Left ventricle myocardium inferior (tissue), 1 donor: ENCODE measurements around the gene SAG. TPM values are rescaled to one million over a fixed set of nuclear protein-coding genes. Genes with fewer than 3 reads are reported as not detected.

Experiments
- DNase-seq: peaks from one replicate; pipeline ENCODE4 v3.0.0-alpha.2; 2020
- H3K27ac ChIP-seq: fragments of 200-600 bp; replicated peaks from 2 replicates; pipeline ENCODE4 v1.8.0; 2021
- H3K27me3 ChIP-seq: fragments of 200-600 bp; 2 replicates; pipeline ENCODE4 v1.8.0; 2021; ENCODE audit warnings: low read depth
- H3K36me3 ChIP-seq: fragments of 200-600 bp; 2 replicates; pipeline ENCODE4 v1.8.0; 2021
- H3K4me1 ChIP-seq: fragments of 200-600 bp; 2 replicates; pipeline ENCODE4 v1.8.0; 2021
- H3K4me3 ChIP-seq: fragments of 200-600 bp; 2 replicates; pipeline ENCODE4 v1.8.0; 2021; ENCODE audit warnings: mild to moderate bottlenecking, moderate library complexity
- H3K9me3 ChIP-seq: fragments of 200-600 bp; replicated peaks from 2 replicates; pipeline ENCODE4 v1.8.0; 2021
- intact Hi-C: fragments of 100-400 bp; cut with micrococcal nuclease; formaldehyde crosslinking; loops from one replicate; pipeline ENCODE4 v1.11.0; 2022
- total RNA-seq: library from RNA; stranded (reverse); fragmentation: NEBNext Ultra II Directional; extraction: Animal tissue kit (Norgen Biotek cat#: 25700); gene quantifications from one replicate; pipeline ENCODE4 v1.2.1, GENCODE V29; 2021
- TF ChIP-seq, protein P1 (sequence below): fragments of 200-600 bp; IDR thresholded peaks from 2 replicates; pipeline ENCODE4 v1.8.0; 2021; ENCODE audit warnings: antibody characterized with exemption, mild to moderate bottlenecking, borderline replicate concordance
- donor health status: DM: no; HTN: yes; CAD: no; lungs with severe emphysema.

SAG gene
- total RNA-seq, 1 donor from 2014 or later = not detected

DNA sequence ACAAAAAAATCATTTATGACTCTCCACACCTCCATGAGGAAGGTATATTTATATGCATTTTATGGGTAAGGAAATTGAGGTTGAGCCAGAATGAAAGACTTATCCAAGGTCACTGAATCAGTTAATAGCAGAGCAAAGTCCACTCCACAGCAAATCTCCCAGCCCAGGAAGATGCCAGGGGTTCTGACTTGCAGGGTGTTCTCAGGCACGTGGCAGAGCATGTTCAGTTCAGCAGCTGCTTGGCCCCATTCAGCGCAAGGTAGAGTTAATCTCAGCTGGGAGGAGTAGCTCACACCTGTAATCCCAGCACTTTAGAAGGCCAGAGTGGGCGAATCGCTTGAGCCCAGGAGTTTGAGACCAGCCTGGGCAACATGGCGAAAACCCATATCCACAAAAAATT is 28.9 kb downstream of the SAG start:
- TF ChIP-seq, protein P1, sequence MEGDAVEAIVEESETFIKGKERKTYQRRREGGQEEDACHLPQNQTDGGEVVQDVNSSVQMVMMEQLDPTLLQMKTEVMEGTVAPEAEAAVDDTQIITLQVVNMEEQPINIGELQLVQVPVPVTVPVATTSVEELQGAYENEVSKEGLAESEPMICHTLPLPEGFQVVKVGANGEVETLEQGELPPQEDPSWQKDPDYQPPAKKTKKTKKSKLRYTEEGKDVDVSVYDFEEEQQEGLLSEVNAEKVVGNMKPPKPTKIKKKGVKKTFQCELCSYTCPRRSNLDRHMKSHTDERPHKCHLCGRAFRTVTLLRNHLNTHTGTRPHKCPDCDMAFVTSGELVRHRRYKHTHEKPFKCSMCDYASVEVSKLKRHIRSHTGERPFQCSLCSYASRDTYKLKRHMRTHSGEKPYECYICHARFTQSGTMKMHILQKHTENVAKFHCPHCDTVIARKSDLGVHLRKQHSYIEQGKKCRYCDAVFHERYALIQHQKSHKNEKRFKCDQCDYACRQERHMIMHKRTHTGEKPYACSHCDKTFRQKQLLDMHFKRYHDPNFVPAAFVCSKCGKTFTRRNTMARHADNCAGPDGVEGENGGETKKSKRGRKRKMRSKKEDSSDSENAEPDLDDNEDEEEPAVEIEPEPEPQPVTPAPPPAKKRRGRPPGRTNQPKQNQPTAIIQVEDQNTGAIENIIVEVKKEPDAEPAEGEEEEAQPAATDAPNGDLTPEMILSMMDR = no peak
- intact Hi-C loops = no loop called here
- H3K4me1 ChIP-seq = no peaks in the 10 kb centered on the region
- no peak overlapping the region for H3K4me3 ChIP-seq
- H3K9me3 ChIP-seq = peaks cover 5% of the 10 kb centered on the region
- H3K36me3 ChIP-seq = no peaks in the 10 kb centered on the region
- H3K27ac ChIP-seq = no peak overlapping the region
- DNase-seq = no peak
- H3K27me3 ChIP-seq = peaks cover 15% of the 10 kb centered on the region

DNA sequence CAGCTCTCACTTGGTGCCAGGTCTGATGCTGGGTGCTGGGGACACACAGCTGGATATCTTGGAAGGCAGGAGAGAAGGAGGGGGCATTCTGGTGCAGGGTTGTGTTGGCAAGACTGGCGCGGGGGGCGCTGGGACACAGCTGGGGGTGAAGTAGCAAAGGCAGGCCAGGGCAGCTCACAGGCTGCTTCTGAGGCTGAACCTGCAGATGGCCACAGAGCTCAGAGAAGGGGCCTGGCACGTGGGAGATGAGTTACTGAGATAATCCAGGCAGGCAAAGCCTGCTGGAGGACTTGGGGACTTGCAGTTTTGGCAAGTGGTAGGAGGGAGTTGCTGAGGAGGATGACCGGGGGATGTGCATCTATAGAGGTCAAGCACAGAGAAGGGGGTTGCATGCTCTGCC is 30.4 kb downstream of the SAG start:
- Histone ChIP-seq H3K27ac (no peak overlapping the region), H3K27me3 (peaks cover 15% of the 10 kb centered on the region), H3K36me3 (no peaks in the 10 kb centered on the region), H3K4me3 (no peak overlapping the region), H3K9me3 (peaks cover 6% of the 10 kb centered on the region), H3K4me1 (no peaks in the 10 kb centered on the region)
- TF ChIP-seq, protein P1 = no peak
- intact Hi-C loops = no loop called here
- DNase-seq = no peak

DNA sequence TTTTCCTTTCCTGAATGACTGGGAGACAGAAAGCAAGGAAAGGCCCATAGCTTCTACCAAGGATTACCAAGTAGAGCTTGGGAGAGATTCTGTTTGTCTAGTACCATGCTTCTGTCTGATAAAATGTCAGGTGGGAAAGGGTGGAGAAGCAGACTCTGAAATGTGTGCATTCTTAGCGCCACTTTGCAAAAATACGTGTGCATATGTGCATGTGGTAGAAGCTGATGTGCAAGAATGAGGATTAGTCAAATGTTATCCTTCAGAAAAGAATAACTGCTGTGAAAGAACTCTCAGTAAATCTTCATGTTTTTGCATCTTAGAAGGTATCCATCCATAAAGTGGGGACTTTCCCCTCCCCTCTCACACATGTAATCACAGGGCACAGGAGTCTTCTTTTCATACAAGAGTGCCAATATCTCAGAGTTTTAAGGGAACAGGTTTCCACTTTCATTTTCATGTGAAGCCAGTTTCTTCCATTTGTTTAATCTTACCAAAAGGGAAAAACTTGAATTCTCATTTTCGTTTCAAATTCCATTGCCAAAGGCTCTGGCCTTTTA is 31.3 kb downstream of the SAG start:
- no peak overlapping the region for H3K4me3 ChIP-seq
- DNase-seq = no peak
- intact Hi-C loops = no loop called here
- TF ChIP-seq, protein P1 = no peak
- no peak overlapping the region for H3K27ac ChIP-seq
- H3K9me3 ChIP-seq = peaks cover 6% of the 10 kb centered on the region
- H3K4me1 ChIP-seq = no peaks in the 10 kb centered on the region
- H3K27me3 ChIP-seq = peaks cover 15% of the 10 kb centered on the region
- no peaks in the 10 kb centered on the region for H3K36me3 ChIP-seq

DNA sequence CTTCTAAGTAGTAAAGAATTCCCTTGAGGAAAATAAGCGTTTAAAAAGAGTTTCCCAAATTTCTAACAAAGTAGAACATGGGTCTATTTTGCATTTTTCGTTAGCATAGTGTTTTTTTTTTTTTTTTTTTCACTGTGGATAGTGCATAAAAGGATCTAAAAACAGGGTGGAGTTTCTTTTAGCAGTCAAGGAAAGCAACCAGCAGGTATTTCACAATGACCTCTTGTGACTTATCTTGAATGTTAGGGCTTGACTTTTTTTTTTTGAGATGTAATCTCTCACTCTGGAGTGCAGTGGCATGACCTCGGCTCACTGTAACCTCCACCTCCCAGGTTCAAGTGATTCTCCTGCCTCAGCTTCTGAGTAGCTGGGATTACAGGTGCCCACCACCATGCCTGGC is 31.8 kb downstream of the SAG start:
- no peak overlapping the region for H3K4me3 ChIP-seq
- peaks cover 6% of the 10 kb centered on the region for H3K9me3 ChIP-seq
- DNase-seq = no peak
- TF ChIP-seq, protein P1 = no peak
- no peaks in the 10 kb centered on the region for H3K4me1 ChIP-seq
- H3K27me3 ChIP-seq = peaks cover 15% of the 10 kb centered on the region
- H3K27ac ChIP-seq = no peak overlapping the region
- H3K36me3 ChIP-seq = no peaks in the 10 kb centered on the region
- intact Hi-C loops = no loop called here

DNA sequence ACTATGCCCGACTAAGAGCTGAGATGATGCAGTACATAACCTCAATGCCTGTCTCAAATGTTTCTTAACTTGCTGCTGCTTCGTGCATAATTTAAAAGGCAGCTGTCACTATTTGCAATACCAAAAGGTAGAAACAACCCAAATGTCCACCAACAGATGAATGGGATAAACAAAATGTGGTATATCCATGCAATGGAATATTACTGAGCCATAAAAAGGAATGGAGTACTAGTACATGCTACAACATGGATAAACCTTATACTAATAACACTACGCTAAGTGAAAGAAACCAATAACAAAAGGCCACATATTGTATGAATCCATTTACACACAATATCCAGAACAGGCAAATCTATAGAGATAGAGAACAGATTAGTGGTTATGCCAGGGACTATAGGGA is 33.7 kb downstream of the SAG start:
- no peak for DNase-seq
- TF ChIP-seq, protein P1 = no peak

More for the DNA sequence above, 33.7 kb downstream of the SAG start:
- Histone ChIP-seq H3K27ac (no peak overlapping the region), H3K36me3 (no peaks in the 10 kb centered on the region), H3K4me1 (no peaks in the 10 kb centered on the region), H3K4me3 (no peak overlapping the region), H3K27me3 (peaks cover 15% of the 10 kb centered on the region), H3K9me3 (peaks cover 6% of the 10 kb centered on the region)
- intact Hi-C loops = no loop called here
